Spleen (tissue), 7 donors: ENCODE measurements around the gene TSNAX.

Experiments
- CTCF ChIP-seq, 11 experiments: fragments of 200-600 bp in 7 of 11; fragments of 450-650 bp in 4 of 11; sonication (generic) in 4 of 11; IDR thresholded peaks in 8 of 11; conservative IDR thresholded peaks in 3 of 11; 1 replicate in 7 of 11; 2 replicates in 4 of 11; pipeline versions ENCODE4 v1.4.0 to v1.8.0; 2016 to 2021; ENCODE audit warnings: antibody characterized with exemption in 11 of 11, inconsistent platforms in 4 of 11, mild to moderate bottlenecking in 1 of 11
- POLR2A ChIP-seq, 3 donors: fragments of 450-650 bp; IDR thresholded peaks; one replicate each; pipeline ENCODE4 v1.5.1; 2017; ENCODE audit warnings: antibody characterized with exemption in 3 of 3, mild to moderate bottlenecking in 1 of 3
- POLR2AphosphoS5 ChIP-seq, 3 donors: sonication (generic); formaldehyde crosslinking; IDR thresholded peaks; one replicate each; pipeline ENCODE4 v1.5.1; 2017; ENCODE audit warnings: antibody characterized with exemption in 3 of 3
- donor health status: DM: no; HTN: no; CAD: no; lungs with moderate emphysema.
- donor health status: DM: no; HTN: no; CAD: no.
- donor health status: DM: no; HTN: no; CAD: no.

GRCh38 chr1:231549733-231550447 is 21.4 kb downstream of the TSNAX start:
- TF ChIP-seq POLR2A (IDR thresholded peaks at IDR 0.05) = no peak
- no peak for TF ChIP-seq CTCF (IDR thresholded peaks at IDR 0.05 in 8 of 11, conservative IDR thresholded peaks at IDR 0.05 in 3 of 11)
- no peak for TF ChIP-seq POLR2AphosphoS5 (IDR thresholded peaks at IDR 0.05)
